CD4-positive, alpha-beta T cell treated with Interleukin-6 for 4 hours (primary cell): ENCODE measurements around the gene EXD3.

Source experiments
- DNase-seq: peaks from one replicate; pipeline ENCODE4 v3.0.0-alpha.2; 2020; ENCODE audit warnings: mixed read lengths

EXD3 gene

DNA sequence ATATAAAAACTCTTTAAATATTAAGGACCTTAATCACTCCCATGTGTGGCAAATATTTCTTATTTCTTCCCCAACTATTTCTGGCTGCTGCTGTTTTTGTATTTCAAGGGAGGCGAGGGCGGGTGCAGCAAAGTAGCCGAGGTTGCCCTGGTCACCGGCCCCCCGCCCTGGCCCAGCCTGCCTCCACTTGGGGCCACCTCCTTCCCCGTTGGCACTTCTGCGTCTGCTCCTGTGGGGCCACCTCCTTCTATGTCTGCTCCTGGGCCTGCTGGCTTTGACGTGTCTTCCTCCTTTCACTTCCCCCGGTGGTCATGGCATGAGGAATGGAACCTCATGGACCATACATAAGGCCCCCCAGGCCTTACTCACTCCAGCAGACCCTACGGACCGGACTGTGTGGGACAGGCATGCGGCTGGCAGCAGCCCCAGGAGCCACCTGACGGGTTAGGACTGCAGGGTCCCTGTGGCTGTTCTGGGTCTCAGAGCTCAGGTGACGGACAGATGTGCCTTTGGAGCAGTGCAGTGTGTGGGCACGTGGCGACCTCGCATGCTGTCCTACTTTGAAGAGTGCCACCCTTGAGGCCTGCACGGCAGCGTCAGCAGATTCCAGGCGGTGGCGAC is 24.0 kb upstream of the EXD3 start:
- no peak for DNase-seq

DNA sequence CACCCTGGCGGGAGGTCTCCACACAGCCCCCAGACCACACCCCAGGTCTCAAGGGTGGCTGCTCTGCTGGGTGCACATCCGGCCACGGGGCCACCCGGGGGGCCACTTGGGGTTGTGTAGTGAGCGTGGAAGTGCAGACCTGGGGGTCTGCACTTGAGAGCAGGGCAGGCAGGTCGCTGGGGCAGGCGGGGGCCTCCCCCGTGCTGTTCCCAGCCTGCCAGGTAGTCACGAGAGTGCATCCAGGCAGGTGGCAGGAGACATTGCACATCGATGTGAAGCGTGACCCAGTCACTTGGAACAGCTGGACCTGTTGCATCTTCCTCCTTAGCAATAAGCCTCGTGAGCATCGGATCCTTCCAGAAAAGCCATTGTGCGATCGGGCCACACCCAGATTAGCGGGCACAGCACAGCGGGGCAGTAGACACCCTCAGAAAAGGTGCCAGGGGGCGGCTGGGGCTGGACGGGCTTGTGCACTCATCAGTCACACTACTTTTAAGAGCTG is 23.0 kb upstream of the EXD3 start:
- no peak for DNase-seq

DNA sequence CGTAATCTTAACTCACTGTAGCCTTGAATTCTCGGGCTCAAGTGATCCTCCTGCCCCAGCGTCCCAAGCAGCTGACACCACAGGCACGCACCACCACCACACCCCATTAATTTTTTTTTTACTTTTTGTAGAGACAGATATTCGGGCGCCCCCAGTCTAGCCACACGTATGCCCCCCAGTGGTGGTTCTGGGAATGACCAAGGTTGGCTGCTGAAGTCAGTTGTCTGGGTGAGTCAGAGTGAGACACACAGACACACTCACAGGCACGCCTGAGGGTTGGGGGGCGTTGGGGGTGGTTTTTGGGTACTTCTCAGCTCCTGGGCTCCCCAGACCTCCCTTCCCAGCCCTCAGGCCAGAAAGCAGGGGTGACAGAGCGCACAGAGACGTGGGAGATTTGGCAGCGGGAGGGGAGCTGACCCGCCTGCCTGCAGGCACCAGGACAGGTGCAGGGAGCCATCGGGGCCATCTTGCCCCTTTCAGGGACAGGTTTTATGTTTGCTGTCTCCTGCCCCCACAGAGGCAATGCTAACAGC is 22.4 kb upstream of the EXD3 start:
- DNase-seq: peak; percentile 90

DNA sequence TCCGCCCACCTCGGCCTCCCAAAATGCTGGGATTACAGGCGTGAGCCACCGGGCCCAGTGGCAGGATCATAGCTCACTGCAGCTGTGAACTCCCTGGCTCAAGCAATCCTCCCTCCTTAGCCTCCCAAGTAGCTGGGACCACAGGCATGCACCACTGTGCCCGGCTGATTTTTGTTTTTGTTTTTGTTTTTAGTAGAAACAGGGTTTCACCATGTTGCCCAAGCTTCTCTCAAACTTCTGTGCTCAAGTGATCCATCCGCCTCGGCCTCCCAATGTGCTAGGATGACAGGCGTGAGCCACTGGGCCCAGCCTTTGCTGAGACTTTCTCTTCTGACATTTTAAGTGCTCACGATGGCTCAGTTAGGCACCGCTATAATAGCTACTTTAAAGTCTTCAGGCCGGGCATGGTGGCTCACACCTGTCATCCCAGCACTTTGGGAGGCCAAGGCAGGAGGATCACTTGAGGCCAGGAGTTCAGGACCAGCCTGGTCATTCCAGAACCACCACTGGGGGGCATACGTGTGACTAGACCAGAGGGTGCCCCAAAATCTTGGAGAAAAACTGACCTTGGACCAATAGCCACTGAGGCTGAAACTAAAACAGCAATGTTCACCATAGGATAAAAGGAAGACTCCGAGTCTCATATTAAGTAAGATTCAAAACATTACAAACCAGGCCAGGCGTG is 21.3 kb upstream of the EXD3 start:
- DNase-seq: no peak

DNA sequence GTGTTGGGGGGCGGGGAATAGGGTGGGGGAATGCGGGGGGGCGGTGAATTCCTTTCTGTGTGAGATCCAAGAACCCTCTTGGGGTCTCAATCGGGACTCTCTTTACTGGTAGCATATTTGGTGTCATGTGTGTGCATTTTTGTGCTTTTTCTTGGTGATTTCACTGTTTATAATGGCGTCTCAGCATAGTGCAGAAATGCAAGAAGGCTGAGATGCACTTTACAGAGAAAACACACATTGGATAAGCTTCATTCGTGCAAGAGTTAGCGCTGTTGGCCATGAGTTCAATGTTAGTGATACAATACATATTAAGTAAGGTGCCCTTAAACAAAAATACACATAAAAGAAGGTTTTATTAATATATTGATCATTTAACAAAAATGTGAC is 19.0 kb upstream of the EXD3 start:
- no peak for DNase-seq

DNA sequence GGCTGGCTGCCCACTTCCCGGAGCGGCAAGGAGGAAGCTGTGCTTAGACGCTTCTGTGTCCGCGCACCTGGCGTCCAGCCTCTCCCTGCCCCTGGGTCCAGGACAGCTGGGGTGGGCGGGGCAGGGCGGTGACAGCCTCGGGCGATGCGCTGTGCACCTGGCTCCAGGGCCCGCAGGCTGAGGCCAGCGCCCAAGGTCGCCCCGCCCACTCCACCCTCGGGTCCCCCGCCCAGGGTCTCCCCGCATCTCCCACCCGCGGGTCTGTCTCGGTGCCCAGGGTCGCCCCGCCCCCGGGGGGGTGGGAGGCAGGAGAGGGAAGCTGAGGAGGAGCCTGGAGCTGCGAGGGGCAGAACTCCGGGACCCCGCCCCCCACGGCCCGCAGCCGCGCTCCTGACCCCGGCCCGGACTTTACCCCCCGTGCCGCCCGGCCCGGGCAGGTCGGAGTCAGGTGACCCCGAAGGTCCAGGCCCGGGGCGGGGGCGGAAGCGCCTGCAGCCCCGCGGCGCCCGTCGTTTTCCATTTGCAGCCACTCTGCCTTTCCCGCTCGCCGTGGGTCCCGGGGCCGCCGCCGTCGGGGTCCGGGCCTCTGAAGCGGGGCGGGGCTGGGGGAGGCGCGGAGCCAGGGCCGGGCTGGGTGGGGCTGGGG is 18.4 kb upstream of the EXD3 start, which contains the start of gene ENTPD8:
ENTPD8 (minus strand) TSS at position 69 of the 646 bp plus-strand sequence. CDS start 3,072 bp downstream, outside the sequence.
- DNase-seq: no peak

DNA sequence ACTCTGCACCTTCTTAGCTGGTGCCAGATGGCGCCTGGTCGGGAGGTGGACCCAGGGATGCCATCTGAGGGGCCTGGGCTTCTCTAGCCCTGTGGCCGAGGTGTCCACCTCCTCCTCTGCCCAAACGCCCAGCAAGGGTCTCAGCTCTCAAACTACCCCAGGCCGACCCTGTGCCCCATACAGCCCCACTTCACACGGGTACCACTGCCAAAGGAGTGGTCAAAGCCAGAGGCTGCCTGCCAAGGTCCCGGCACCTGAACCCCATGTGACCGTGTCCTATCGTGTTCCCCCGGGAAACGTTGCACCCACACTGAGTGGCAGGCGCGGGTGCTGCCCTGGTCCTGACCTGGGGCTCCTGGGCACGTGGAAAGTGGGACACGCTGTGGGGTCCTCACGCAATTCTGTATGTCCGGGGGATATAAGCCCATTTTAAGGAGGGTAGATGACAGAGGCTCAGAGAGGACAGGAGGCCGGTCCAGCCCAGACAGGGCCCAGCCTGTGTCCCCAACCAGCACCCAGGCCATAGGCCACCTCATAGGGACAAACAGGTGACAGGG is 16.3 kb upstream of the EXD3 start:
- no peak for DNase-seq

DNA sequence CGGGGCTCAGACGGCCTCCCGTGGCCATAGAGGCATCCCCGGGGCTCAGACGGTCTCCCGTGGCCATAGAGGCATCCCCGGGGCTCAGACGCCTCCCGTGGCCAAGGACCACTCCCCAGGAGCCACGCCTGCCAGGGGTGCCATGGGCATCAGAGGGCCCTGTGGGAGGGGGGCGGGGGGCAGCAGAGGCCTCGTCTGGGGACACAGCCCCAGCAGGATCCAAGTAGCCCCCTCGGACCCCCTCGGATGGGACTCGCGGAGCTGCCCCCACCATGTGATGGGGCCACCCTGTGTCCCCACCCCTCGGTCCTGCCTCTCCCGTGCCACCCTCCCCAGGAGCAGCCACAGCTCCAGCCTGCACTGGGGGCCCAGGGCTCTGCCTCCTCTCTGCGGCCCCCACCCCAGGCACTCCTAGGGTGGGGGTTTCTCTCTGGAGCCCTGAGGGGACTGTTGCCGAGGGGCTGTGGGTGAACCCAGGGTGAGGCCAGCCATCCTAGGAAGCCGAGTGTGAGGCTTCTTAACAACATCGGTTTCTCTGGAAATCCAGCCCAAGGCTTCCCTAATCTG is 15.7 kb upstream of the EXD3 start:
- DNase-seq: no peak

DNA sequence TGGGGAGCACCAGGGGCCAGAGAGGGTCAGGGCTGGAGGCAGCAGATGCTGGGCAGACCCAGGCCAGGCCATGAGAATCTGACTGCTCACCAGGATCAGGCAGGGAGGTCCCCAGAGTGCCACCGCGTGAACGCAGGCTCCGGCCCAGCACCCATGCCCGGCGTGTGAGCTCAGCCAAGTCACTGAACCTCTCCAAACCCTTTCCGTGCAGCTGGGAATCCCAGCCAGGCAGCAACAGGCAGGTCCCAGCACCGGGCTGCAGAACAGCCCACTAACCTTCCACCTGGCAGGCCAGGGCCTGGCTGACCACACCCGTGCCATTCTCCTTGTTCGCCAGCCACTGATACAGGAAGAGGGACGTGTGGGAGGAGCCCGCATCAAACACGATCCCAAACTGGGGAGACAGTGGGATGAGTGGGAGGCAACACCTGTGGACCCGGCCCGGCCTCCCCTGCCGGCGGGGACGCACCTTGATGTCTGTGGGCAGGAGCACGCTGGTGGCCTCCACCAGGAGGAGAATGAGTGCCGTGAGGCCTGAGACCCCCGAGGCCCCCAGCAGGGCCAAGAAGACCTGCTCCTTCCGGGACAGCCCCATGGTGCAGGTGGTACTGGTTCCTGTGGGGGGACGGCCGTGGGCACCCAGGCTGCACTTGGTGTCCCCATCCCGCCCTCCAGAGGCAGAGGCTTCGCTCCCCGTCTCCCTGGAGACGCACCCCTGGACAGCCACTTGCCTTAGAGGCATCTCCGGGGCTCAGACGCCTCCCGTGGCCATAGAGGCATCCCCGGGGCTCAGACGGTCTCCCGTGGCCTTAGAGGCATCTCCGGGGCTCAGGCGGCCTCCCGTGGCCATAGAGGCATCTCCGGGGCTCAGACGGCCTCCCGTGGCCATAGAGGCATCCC is 15.0 kb upstream of the EXD3 start:
- DNase-seq: no peak

DNA sequence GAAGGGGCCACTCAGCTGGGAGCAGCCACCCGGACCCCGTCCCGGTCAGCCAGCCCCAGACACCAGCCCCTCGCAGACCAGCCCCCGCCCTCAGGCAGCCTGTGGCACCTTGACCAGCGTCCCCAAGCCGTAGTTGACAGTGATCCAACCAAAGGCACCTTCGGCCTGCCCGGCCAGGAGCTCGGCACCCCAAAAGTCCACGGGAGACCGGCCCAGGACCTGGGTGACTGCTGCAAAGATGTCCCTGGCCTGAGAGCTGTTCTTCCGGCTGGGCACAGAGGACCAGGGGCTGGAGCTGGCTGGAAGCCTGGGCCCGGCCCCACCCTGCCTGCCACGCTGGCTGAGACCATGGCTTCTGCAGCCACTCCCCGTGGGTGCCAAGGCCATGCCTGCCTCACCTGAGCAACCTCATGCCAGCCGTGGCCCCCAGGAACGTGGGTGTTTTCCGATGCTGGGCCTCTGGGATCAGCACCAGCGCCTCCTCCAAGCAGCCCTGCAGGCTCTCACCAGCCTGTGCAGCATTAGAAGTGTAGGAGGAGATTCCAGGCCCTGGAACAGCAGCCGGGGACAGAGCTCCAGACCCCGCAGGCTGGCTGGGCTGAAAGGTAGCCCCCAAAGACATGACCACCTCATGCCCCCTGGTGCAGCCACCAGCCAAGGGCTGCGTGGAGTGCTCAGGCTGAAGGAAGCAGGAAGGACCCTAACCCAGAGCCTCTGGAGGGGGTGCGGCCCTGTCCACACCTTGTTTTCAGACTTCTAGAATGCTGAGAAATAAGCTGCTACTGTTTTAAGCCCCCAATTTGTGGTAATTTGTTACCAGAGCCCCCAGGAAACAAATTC is 14.0 kb upstream of the EXD3 start:
- DNase-seq: no peak

DNA sequence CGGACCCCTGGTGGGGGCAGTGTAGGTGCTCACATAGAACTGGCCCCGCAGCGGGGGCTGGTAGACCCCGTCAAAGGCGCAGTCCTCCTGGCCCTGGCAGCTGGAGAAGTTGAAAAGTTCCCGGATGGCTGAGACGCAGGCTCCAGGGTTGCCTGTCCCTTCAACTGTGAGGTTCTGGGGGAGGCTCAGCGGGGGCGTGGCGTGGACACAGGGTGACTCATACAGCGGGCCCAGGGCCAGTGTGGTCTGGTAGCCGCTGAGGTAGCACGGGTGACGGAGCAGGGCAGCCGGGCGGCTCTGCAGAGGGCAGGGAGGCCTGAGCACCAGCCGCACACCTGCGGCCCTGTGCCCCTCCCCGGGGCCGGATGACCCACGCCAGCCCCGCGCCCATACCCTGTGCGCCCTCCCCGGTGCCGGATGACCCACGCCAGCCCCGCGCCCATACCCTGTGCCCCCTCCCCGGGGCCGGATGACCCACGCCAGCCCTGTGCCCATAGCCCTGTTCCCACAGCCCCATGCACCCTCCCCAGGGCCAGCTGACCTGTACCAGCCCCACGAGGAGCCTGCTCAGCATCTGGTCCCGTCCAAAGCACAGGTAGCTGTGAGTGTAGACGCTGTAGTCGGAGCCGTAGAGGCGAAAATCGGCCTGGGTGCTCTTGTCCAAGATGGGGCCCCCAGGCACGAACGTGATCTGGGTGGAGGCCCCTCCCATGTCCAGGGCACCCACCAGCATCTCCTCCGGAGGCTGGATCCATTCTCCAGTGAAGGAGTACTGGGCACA is 13.2 kb upstream of the EXD3 start:
- DNase-seq: no peak

DNA sequence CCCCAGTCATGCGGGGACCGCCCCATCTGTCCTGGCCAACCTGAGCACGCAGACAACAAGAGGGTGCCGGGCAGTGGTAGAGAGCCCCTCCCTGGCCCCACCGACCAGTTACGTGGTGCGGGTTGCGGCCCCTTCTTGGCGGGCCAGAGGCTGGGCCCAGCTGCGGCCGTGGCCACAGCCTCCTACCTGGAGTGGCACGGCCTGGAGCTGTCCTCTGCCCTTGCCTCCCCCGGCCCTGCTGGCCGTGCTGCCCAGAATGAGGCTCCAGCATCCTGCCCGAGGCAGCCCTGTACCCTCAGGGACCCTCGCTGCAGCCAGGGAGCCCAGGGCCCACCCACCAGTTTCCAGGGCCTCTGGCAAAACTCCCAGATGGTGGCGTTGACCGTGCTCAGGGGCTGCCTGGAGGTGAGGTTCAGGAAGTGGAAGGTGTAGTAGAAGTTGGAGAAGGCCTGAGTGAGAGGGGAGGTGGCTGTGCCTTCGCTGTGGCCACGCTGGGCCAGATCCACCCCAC is 12.5 kb upstream of the EXD3 start:
- DNase-seq: no peak

DNA sequence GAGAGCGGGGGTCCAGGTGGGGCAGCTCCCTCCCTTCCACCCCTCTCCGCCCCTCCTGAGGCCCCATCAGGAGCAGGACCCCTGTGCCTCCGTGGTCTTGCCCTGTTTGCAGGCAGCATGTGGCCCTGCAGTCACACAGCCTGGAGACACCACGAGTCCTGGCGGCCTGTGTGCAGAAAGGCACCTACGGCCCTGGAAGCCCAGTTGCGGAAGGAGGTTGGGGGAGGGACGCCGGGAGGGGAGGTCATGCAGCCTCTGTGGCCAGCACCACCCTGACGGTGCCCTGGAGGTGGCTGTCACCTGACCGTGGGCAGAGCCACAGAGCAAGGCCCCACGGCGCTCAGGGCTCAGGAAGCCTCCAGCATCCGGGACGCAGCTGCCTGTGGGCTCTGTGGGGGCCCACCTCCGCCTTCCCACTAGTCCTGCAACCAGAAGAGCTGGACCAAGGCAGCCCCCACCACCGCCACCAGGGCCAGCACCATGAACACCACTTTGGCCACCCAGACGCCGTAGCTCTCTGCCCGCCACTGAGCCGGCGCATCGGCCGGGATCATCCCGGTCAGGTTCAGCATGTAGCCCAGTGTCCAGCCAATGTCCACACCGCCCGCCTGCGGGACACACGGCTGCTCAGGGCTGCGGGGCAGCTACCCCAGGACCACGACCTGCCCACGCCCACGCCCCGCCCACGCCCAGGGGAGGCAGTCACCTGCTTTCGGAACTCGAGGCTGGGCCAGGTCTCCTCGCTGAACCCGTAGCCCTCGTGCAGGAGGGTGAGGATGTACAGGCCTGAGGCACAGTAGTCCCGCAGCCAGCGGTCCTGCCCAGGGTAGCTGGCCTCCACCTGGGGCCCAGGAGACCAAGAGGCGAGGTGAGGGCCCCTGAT is 11.8 kb upstream of the EXD3 start:
- no peak for DNase-seq

DNA sequence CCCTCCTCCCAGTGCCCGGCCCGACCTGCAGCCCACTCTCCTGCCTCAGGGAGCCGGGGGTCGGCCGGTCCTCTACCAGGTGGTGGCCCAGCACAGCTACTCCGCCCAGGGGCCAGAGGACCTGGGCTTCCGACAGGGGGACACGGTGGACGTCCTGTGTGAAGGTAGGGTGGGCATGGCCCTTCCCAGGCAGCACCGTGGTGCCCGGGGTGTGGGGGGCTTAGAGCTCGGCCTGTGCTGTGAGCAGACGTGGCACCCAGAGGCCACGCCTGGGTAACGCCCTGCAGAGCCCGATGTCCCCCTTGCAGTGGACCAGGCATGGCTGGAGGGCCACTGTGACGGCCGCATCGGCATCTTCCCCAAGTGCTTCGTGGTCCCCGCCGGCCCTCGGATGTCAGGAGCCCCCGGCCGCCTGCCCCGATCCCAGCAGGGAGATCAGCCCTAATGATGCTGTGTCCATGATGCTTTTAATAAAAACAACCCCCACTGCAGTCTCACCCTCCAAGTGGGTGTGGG is 11.0 kb upstream of the EXD3 start:
- no peak for DNase-seq

DNA sequence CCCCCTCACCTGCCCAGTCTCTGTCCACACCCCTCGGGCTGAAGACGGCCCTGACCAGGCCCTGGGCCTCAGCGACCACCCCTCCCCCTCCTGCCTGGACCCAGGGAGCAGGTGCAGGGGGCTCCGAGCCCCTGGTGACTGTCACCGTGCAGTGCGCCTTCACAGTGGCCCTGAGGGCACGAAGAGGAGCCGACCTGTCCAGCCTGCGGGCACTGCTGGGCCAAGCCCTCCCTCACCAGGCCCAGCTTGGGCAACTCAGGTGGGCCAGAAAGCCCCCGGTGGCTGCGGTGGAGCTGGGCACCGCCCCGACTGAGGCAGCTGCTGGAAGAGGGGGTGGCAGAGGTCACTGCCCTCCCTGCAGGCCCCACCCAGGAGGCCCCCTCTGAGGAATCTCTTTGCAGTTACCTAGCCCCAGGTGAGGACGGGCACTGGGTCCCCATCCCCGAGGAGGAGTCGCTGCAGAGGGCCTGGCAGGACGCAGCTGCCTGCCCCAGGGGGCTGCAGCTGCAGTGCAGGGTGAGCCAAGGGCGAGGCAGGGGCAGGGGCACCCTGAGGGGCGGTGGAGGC is 10.5 kb upstream of the EXD3 start:
- no peak for DNase-seq

DNA sequence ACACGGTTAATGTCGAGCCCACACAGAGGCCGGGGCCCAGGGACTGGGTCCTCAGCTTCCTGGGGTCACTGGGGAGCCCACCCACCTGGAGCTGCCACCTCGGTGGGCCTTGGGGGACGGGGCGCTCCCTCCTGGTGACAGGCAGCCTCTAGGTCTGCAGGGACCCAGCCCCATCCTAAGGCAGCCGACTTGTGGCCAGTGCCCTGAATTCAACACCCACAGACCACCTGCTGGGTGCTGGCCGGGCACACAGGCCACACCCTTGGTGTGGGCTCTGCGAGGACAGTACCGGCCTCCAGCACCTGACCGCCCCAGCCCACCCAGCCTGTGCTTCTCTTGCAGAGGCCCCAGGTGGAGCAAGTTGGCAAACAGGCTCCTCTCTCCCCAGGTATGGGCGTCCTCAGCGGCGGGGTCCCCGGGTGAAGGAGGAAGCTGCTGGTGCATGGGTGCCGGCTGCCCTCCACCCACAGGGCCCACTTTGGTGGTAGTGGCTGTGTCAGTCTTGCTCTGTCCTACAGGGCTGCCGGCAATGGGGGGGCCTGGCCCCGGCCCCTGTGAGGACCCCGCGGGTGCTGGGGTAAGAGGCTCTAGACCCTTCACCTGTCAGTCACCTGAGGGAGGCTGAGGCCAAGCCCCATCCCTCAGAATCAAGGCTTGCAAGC is 9.9 kb upstream of the EXD3 start:
- no peak for DNase-seq

DNA sequence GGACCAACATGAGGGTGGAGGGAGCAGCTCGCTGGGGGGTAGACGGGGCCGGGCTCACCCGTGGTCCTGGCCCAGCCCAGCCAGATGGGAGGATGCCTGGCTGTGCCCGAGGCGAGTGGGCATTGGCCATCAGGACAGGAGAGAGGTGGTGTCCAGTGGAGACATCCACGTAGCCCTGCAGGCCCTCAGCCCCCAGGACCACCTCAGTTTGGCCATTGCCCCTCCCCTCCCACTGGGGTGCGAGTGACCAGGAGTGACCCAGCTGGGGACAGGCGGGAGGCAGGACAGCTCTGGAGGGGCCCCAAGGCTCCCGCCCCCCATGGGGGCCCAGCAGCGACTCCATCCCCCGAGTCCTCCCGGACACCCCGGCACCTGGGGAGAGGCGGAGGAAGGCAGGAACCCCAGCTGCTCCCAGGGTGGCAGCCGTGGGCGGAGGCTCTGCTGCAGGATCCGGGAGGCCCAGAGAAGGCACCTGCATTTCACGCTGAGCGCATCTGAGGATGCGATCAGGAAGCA is 8.5 kb upstream of the EXD3 start:
- DNase-seq: no peak
